A549 (cell line): ENCODE results near the gene C10orf62. TPM values are rescaled to one million over a fixed set of nuclear protein-coding genes. Genes with fewer than 3 reads are reported as not detected.
"Not testable (repeated sequence)": the region's sequence is repeated elsewhere in the genome, so short reads cannot be mapped to it uniquely, and the experiment has no call there.

Experiments
- ATAC-seq, 2 experiments: fragments of 200-7000 bp in 1 of 2; fragments of >200 bp in 1 of 2; cut with Nextera tagmentation in 1 of 2; cut with Tn5 transposase in 1 of 2; 3 replicates each; pipeline versions ENCODE4 v1.8.0 to v1.9.1; 2018 to 2020; ENCODE audit warnings: mild to moderate bottlenecking in 1 of 2, moderate library complexity in 1 of 2
- CTCF ChIA-PET: fragments of 300-600 bp; sonication (Branson Sonifier 250); formaldehyde crosslinking; extraction: SDS; loops from one replicate; lab custom pipeline; 2021; ENCODE audit warnings: antibody characterized with exemption, inconsistent platforms; lab: Yijun Ruan, JAX
- POLR2A ChIA-PET: fragments of 350-600 bp; formaldehyde crosslinking; extraction: SDS; loops from one replicate; lab custom pipeline; 2021; ENCODE audit warnings: antibody characterized with exemption, inconsistent platforms; lab: Yijun Ruan, JAX
- DNase-seq, 2 experiments: peaks; one replicate each; pipeline versions ENCODE4 v3.0.0 to v3.0.0-alpha.2; 2011 to 2016; ENCODE audit warnings: low read depth in 1 of 2, low spot score in 1 of 2
- FAIRE-seq: peaks from 2 replicates; lab custom pipeline; 2011; peaks lifted over from hg19 to GRCh38; lab: Jason Lieb, UNC
- H3K27ac ChIP-seq, 2 experiments: fragments of >200 bp; sonication (Bioruptor Twin); formaldehyde crosslinking; 3 replicates each; pipeline ENCODE4 v1.5.1; 2016 to 2017
- H3K4me1 ChIP-seq: fragments of >200 bp; sonication (Bioruptor Twin); formaldehyde crosslinking; 3 replicates; pipeline ENCODE4 v1.6.1; 2016
- H3K4me2 ChIP-seq: fragments of >200 bp; sonication (Bioruptor Twin); formaldehyde crosslinking; 3 replicates; pipeline ENCODE4 v1.6.1; 2016
- H3K4me3 ChIP-seq: fragments of >200 bp; sonication (Bioruptor Twin); formaldehyde crosslinking; 3 replicates; pipeline ENCODE4 v1.5.1; 2016
- H3K9me3 ChIP-seq: fragments of >200 bp; sonication (Bioruptor Twin); formaldehyde crosslinking; 3 replicates; pipeline ENCODE4 v1.6.1; 2016
- BHLHE40 ChIP-seq: IDR thresholded peaks from 2 replicates; pipeline ENCODE4 v1.6.1; 2012; ENCODE audit warnings: low read depth, low read length, inconsistent platforms
- CBX2 ChIP-seq: fragments of 200-600 bp; sonication (generic); IDR thresholded peaks from 2 replicates; pipeline ENCODE4 v1.6.1; 2016; ENCODE audit warnings: low read depth, mild to moderate bottlenecking, borderline replicate concordance
- CHD2 ChIP-seq: fragments of 150-350 bp; IDR thresholded peaks from 2 replicates; pipeline ENCODE4 v1.6.1; 2014; ENCODE audit warnings: low read length; ENCODE audit not compliant: partially characterized antibody
- EHF ChIP-seq: fragments of 250-450 bp; sonication (Bioruptor Pico); IDR thresholded peaks from 2 replicates; pipeline ENCODE4 v1.5.0; 2020; ENCODE audit warnings: mild to moderate bottlenecking
- FOSL2 ChIP-seq, 2 experiments: fragments of 450-650 bp in 1 of 2; fragments of >200 bp in 1 of 2; sonication (Bioruptor Twin) in 1 of 2; formaldehyde crosslinking; IDR thresholded peaks; 2 replicates each; pipeline versions ENCODE4 v1.5.0 to v1.6.1; 2016 to 2020; ENCODE audit warnings: mild to moderate bottlenecking in 1 of 2, moderate library complexity in 1 of 2
- HDAC2 ChIP-seq: fragments of 200-600 bp; sonication (generic); IDR thresholded peaks from 2 replicates; pipeline ENCODE4 v1.6.1; 2016
- HOXB13 ChIP-seq: fragments of 250-450 bp; sonication (Bioruptor Pico); IDR thresholded peaks from 2 replicates; pipeline ENCODE4 v1.5.0; 2020; ENCODE audit warnings: low read depth, mild to moderate bottlenecking, moderate library complexity
- HOXB5 ChIP-seq: fragments of 250-450 bp; sonication (Bioruptor Pico); IDR thresholded peaks from 2 replicates; pipeline ENCODE4 v1.5.0; 2020; ENCODE audit warnings: mild to moderate bottlenecking, moderate library complexity
- KDM5A ChIP-seq: fragments of 200-600 bp; sonication (generic); IDR thresholded peaks from 2 replicates; pipeline ENCODE4 v1.6.1; 2016; ENCODE audit warnings: antibody characterized with exemption, mild to moderate bottlenecking
- MAZ ChIP-seq: fragments of 150-350 bp; IDR thresholded peaks from 2 replicates; pipeline ENCODE4 v1.6.1; 2014; ENCODE audit warnings: antibody characterized with exemption, low read depth, low read length, borderline replicate concordance
- NFE2L2 ChIP-seq: fragments of 150-350 bp; conservative IDR thresholded peaks from 2 replicates; pipeline ENCODE4 v1.6.1; 2014; ENCODE audit warnings: low read length
- NPAS2 ChIP-seq: fragments of 250-450 bp; sonication (Bioruptor Pico); IDR thresholded peaks from 2 replicates; pipeline ENCODE4 v1.8.0; 2022; ENCODE audit warnings: mild to moderate bottlenecking, moderate library complexity, borderline replicate concordance
- POLR2AphosphoS2 ChIP-seq: conservative IDR thresholded peaks from 2 replicates; pipeline ENCODE4 v1.6.1; 2012; ENCODE audit warnings: low read length, improper control_type of control experiment, inconsistent platforms
- RAD21 ChIP-seq, 2 experiments: fragments of >200 bp in 1 of 2; sonication (Bioruptor Twin) in 1 of 2; formaldehyde crosslinking in 1 of 2; IDR thresholded peaks in 1 of 2; conservative IDR thresholded peaks in 1 of 2; 2 replicates in 1 of 2; 3 replicates in 1 of 2; pipeline ENCODE4 v1.6.1; 2012 to 2018; ENCODE audit warnings: inconsistent platforms in 1 of 2
- RARB ChIP-seq: fragments of 250-450 bp; sonication (Bioruptor Pico); IDR thresholded peaks from 2 replicates; pipeline ENCODE4 v1.8.0; 2021; ENCODE audit warnings: mild to moderate bottlenecking, moderate library complexity
- RCOR1 ChIP-seq: fragments of 150-350 bp; IDR thresholded peaks from 2 replicates; pipeline ENCODE4 v1.6.1; 2014; ENCODE audit warnings: antibody characterized with exemption, low read length, low read depth
- RNF2 ChIP-seq: fragments of 200-600 bp; sonication (generic); IDR thresholded peaks from 2 replicates; pipeline ENCODE4 v1.6.1; 2016; ENCODE audit warnings: low read depth, mild to moderate bottlenecking, antibody characterized with exemption, moderate library complexity, borderline replicate concordance
- SMC3 ChIP-seq: fragments of >200 bp; sonication (Bioruptor Twin); formaldehyde crosslinking; IDR thresholded peaks from 3 replicates; pipeline ENCODE4 v1.6.1; 2018; ENCODE audit warnings: inconsistent platforms
- SREBF2 ChIP-seq: fragments of 450-650 bp; IDR thresholded peaks from 2 replicates; pipeline ENCODE4 v1.6.1; 2014; ENCODE audit warnings: mild to moderate bottlenecking, moderate library complexity
- TFCP2L1 ChIP-seq: fragments of 250-450 bp; sonication (Bioruptor Pico); IDR thresholded peaks from 2 replicates; pipeline ENCODE4 v1.5.0; 2021; ENCODE audit warnings: mild to moderate bottlenecking
- TP53 ChIP-seq: fragments of 250-450 bp; sonication (Bioruptor Pico); IDR thresholded peaks from 2 replicates; pipeline ENCODE4 v1.5.0; 2021; ENCODE audit warnings: mild to moderate bottlenecking, moderate library complexity
- ZC3H11A ChIP-seq: fragments of 450-650 bp; IDR thresholded peaks from 2 replicates; pipeline ENCODE4 v1.6.1; 2014; ENCODE audit warnings: antibody characterized with exemption, mild to moderate bottlenecking
- ZNF302 ChIP-seq: fragments of 250-450 bp; sonication (Bioruptor Pico); IDR thresholded peaks from 2 replicates; pipeline ENCODE4 v1.9.0; 2021; ENCODE audit warnings: inconsistent platforms, mild to moderate bottlenecking, moderate library complexity
- WGBS: methylation state at CpG from one replicate; pipeline ENCODE4 v1.1.6; 2017; ENCODE audit errors: missing lambda C conversion rate; 5-methylcytosine and 5-hydroxymethylcytosine counted together
- polyA plus RNA-seq, 4 experiments: library from polyadenylated mRNA; depleted of rRNA in 3 of 4; stranded (reverse); fragments of >200 nt; fragmentation: RNase III in 1 of 4; extraction: RNeasy Plus Mini Kit Qiagen cat#74134 plus additional on column Dnase treatment in 1 of 4; gene quantifications; 2 replicates in 3 of 4; 3 replicates in 1 of 4; pipeline ENCODE4 v1.2.3, GENCODE V29; 2011 to 2017
- TF ChIP-seq, protein P1 (sequence below): fragments of >200 bp; sonication (Bioruptor Twin); formaldehyde crosslinking; IDR thresholded peaks from 2 replicates; pipeline ENCODE4 v1.6.1; 2016
- TF ChIP-seq, protein P2 (sequence below): fragments of 450-650 bp; IDR thresholded peaks from 2 replicates; pipeline ENCODE4 v1.6.1; 2014; ENCODE audit warnings: antibody characterized with exemption

The C10orf62 gene
- polyA plus RNA-seq, 2 of the 4 experiments (the other 2 are of a cell fraction) = not detected

DNA sequence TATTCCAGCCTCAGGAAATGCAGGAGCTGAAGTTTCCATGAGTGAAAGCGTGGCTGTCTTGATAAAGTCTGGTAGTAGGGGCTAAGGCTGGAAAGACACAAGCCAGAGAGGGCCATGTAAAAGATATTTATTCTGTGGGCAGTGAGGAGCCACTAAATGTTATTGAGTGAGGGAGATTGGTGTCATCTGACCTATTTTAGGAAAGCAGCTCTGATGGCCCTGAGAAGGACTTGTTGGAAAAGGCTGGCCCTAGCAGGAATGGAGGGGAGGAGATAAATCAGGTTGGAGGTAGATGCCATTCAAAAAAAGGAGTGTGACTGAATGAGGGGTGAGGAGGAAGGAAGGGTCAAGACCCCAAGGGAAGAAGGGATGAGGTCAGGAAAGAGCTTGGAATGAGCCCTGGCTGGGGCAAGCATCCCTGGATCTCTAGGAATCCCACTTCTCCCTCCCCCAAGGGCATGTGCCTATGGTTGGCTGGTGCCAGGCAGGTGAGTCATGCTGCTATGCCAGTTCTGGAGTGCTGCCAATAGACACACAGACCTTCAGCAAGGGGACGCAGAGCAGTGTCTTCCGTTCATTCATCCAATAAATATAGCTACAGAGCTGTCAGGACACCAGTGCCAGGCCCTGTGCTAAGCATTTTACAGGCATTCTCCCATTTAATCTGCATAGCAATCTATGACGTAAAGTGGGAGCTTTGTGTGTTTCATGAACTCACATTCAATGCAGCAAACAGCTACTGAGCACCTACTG is 15.0 kb upstream of the C10orf62 start (continued):
- no peak for TF ChIP-seq CBX2
- TF ChIP-seq, protein P1, sequence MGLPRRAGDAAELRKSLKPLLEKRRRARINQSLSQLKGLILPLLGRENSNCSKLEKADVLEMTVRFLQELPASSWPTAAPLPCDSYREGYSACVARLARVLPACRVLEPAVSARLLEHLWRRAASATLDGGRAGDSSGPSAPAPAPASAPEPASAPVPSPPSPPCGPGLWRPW = no peak

- Histone ChIP-seq H3K4me1 (peaks cover 63% of the 10 kb centered on the region), H3K4me2 (peak overlapping the region; percentile 72), H3K9me3 (no peaks in the 10 kb centered on the region), H3K4me3 (no peak overlapping the region), H3K27ac (peak overlapping the region; percentile 91 to 93)
- WGBS = 66% methylated on average over 6 of the region's 6 CpGs
- ChIA-PET CTCF (interaction anchor here (0.6 to 33.8 kb wide), 10 partner anchors 18 to 156 kb away, joined by 3 to 1048 read pairs (median 4); partner anchors contain the start of genes C10orf62 and HOGA1), POLR2A (interaction anchor here (0.8 to 2.1 kb wide), 7 partner anchors 9 to 149 kb away, joined by 3 to 9 read pairs (median 5); partner anchors contain the start of genes AVPI1 and HOGA1)
- FAIRE-seq (no peak), ATAC-seq (peak; percentile 54 to 60), DNase-seq (peak in 1 of 2 experiments; percentile 76)
- TF ChIP-seq, protein P2, sequence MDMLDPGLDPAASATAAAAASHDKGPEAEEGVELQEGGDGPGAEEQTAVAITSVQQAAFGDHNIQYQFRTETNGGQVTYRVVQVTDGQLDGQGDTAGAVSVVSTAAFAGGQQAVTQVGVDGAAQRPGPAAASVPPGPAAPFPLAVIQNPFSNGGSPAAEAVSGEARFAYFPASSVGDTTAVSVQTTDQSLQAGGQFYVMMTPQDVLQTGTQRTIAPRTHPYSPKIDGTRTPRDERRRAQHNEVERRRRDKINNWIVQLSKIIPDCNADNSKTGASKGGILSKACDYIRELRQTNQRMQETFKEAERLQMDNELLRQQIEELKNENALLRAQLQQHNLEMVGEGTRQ = no peak
- peak; percentile 37; the same call in 1 of the 2 replicates for TF ChIP-seq HOXB13 (CRISPR knock-in tag)
- TF ChIP-seq HOXB5 (CRISPR knock-in tag) = peak; percentile 41; the same call in 1 of the 2 replicates
- TF ChIP-seq, all 56 proteins: peak for 2
Observed at GRCh38 chr10:97575127-97575668, 14.3 kb upstream of the C10orf62 start.

- H3K4me3 ChIP-seq, ATAC-seq, FAIRE-seq, DNase-seq, H3K9me3 ChIP-seq: not testable (repeated sequence)
- Histone ChIP-seq H3K4me1 (peaks cover 56% of the 10 kb centered on the region), H3K4me2 (peak overlapping the region; percentile 72; the same call in 1 of the 3 replicates), H3K27ac (peak overlapping the region; percentile 91 to 93)
- ChIA-PET CTCF (interaction anchor here (0.8 to 33.8 kb wide), 4 partner anchors 20 to 125 kb away, joined by 4 to 1048 read pairs (median 68); partner anchors contain the start of genes C10orf62 and HOGA1), POLR2A (interaction anchor here (0.5 to 1.3 kb wide), 2 partner anchors 71 to 175 kb away, joined by 3 to 4 read pairs; partner anchors contain the start of gene RRP12)
- 39% methylated on average over 5 of the region's 5 CpGs for WGBS
- TF ChIP-seq ZC3H11A = peak; percentile 79
Observed at GRCh38 chr10:97576487-97576886, 13.0 kb upstream of the C10orf62 start.

DNA sequence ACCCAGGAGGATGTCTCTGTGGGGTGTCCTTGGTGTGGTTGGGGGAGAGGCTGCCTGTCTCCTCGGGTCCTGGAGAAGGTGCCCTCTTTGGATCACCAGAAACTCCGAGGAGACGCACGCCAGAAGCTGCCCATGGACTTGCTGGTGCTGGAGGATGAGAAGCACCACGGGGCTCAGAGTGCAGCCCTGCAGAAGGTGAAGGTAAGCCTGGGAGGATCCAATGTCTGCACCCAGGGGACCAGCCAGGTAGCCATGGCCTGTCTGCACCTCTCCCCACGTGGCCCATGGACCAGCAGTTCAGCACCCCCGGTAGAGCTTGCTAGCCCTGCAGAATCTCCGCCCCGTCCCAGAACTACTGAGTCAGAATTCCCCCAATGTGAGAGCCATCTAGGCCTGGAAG is 11.8 kb upstream of the C10orf62 start:
- POLR2A ChIA-PET = no interaction called here
- FAIRE-seq = no peak
- no peak for TF ChIP-seq MAZ
- no peak for TF ChIP-seq KDM5A
- TF ChIP-seq BHLHE40 = no peak
- TF ChIP-seq RARB (CRISPR knock-in tag) = no peak
- TF ChIP-seq TFCP2L1 (CRISPR knock-in tag) = no peak
- no peak for TF ChIP-seq CHD2
- TF ChIP-seq, protein P2 = no peak
- TF ChIP-seq TP53 (CRISPR knock-in tag) = no peak
- TF ChIP-seq ZNF302 = no peak
- TF ChIP-seq EHF (CRISPR knock-in tag) = no peak
- TF ChIP-seq NFE2L2 = no peak
- no peak for TF ChIP-seq RAD21 (conservative IDR thresholded peaks at IDR 0.05 in 1 of 2, IDR thresholded peaks at IDR 0.05 in 1 of 2)
- no peak for TF ChIP-seq HDAC2
- no peak for TF ChIP-seq RNF2
- TF ChIP-seq FOSL2 (IDR thresholded peaks at IDR 0.05) = no peak
- TF ChIP-seq FOSL2 (CRISPR knock-in tag; IDR thresholded peaks at IDR 0.05) = no peak
- TF ChIP-seq NPAS2 = no peak
- TF ChIP-seq SMC3 = no peak
- no peak for TF ChIP-seq RCOR1
- TF ChIP-seq SREBF2 = no peak
- no peak for TF ChIP-seq POLR2AphosphoS2

More for the DNA sequence above, 11.8 kb upstream of the C10orf62 start:
- Histone ChIP-seq H3K4me1 (peaks cover 44% of the 10 kb centered on the region), H3K4me2 (no peak overlapping the region), H3K9me3 (no peaks in the 10 kb centered on the region), H3K27ac (peak overlapping the region; percentile 30 to 78; a peak in 4 of 6 replicates), H3K4me3 (no peak overlapping the region)
- CTCF ChIA-PET = interaction anchor here (0.8 to 33.8 kb wide), 4 partner anchors 8 to 119 kb away, joined by 3 to 1048 read pairs (median 67); partner anchors contain the start of genes C10orf62 and HOGA1
- ATAC-seq = no peak
- DNase-seq = no peak
- WGBS = 73% methylated on average over 9 of the region's 9 CpGs
